ENCODE results near the gene UQCC5. TPM values are rescaled to one million over a fixed set of nuclear protein-coding genes. Genes with fewer than 3 reads are reported as not detected.

UQCC5 gene
- total and polyA plus RNA-seq, 2 experiments from 2014 or later = 0.32 to 64.2 TPM

DNA sequence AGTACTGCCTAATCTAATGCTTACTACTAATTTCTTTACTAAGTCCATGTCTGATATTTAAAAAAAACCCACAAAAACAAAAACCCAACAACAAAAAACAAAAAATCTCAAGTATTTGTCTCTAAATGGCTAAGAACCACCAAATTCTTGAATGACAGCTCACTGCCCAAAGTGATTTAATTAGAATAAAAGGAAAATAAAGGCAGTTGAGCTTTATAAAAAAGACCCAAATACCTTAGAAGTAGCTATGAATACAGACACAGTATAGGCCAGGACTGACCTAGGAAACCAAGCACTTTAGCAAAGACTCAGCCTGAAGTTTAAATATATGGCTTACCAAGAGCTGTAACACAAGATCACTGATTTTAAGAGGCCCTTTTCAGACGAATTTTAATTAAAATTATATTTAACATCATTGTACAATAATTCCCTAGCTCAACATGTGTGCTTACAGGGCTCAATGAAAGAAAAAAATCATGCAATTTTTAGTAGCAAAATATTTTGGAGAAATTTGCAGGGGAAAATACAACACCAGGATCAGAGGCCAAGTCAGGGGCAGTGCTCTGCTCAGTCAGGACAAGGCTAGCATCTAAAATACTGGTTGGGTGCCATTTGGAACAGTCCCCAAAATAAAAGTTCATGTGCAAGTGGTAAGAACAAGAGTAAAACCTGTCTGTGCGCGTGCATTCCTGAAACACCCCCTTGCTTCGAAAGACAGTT lies 24.8 kb downstream of the UQCC5 start:
- 72 to 76% methylated on average over 4 of the region's 4 CpGs for WGBS, 2 experiments (ENCODE audit: low coverage in 1 of 2, low lambda C conversion rate in 2 of 2, missing lambda C conversion rate in 2 of 2)
- DNase-seq = peak; percentile 22
- peaks cover 38% of the 10 kb centered on the region for H3K36me3 ChIP-seq (ENCODE audit: low read depth)

DNA sequence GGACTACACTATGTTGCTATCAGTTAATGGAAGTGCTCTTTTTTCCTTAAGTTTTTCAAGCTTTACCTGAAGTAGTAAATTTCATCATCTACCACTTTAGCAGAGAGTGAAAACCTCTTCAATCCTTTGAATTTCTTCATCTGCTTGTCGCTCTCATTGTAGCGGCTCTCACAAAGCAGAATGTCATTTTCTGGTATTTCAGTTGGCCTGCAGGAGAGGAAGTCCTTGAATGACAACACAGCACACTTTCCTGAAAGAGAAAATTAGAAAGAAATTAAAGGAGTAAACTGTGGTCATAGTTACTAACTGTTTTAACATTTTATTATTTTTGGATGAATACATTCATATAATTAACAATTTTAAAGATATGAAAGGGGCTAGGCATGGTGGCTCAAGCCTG lies 27.6 kb downstream of the UQCC5 start:
- H3K79me2 ChIP-seq (ENCODE audit: insufficient read depth) = peaks cover 7% of the 10 kb centered on the region
- H3K27me3 ChIP-seq (replicated peaks; ENCODE audit: insufficient read depth) = no peaks in the 10 kb centered on the region
- no peak overlapping the region for H3K4me2 ChIP-seq (ENCODE audit: unreplicated experiment)
- H3K9me2 ChIP-seq (ENCODE audit: insufficient read depth) = no peaks in the 10 kb centered on the region
- no peaks in the 10 kb centered on the region for H3K9me3 ChIP-seq (ENCODE audit: low read depth)
- H3K4me3 ChIP-seq = no peak overlapping the region
- no peaks in the 10 kb centered on the region for H4K20me1 ChIP-seq (ENCODE audit: insufficient read depth)
- H3K27ac ChIP-seq = no peak overlapping the region
- peaks cover 11% of the 10 kb centered on the region for H3K4me1 ChIP-seq (ENCODE audit: insufficient read depth)
- H3F3A ChIP-seq (ENCODE audit: insufficient read depth) = no peaks in the 10 kb centered on the region
- no peak overlapping the region for H2AFZ ChIP-seq
- H3K9ac ChIP-seq = no peak overlapping the region
- DNase-seq = no peak
- TF ChIP-seq EZH2 (IDR thresholded peaks at IDR 0.05; ENCODE audit: insufficient read depth, poor library complexity, severe bottlenecking) (no peak), EZH2phosphoT487 (IDR thresholded peaks at IDR 0.05; ENCODE audit: insufficient read depth, low read depth) (no peak)
- peaks cover 35% of the 10 kb centered on the region for H3K36me3 ChIP-seq (ENCODE audit: low read depth)
- in situ Hi-C loops (cut with MboI) = no loop called here
- 99 to 100% methylated on average over 2 of the region's 2 CpGs for WGBS, 2 experiments (ENCODE audit: low coverage in 1 of 2, low lambda C conversion rate in 2 of 2, missing lambda C conversion rate in 2 of 2)

More for the DNA sequence above, 24.8 kb downstream of the UQCC5 start:
- Histone ChIP-seq H4K20me1 (ENCODE audit: insufficient read depth) (no peaks in the 10 kb centered on the region), H3K27ac (no peak overlapping the region), H2AFZ (no peak overlapping the region), H3K9me3 (ENCODE audit: low read depth) (no peaks in the 10 kb centered on the region), H3K4me3 (no peak overlapping the region), H3F3A (ENCODE audit: insufficient read depth) (peaks cover 13% of the 10 kb centered on the region), H3K9me2 (ENCODE audit: insufficient read depth) (no peaks in the 10 kb centered on the region), H3K27me3 (replicated peaks; ENCODE audit: insufficient read depth) (no peaks in the 10 kb centered on the region), H3K9ac (no peak overlapping the region), H3K79me2 (ENCODE audit: insufficient read depth) (peaks cover 8% of the 10 kb centered on the region), H3K4me1 (ENCODE audit: insufficient read depth) (peaks cover 14% of the 10 kb centered on the region), H3K4me2 (ENCODE audit: unreplicated experiment) (peak overlapping the region; percentile 38)
- in situ Hi-C loops (cut with MboI) = no loop called here
- TF ChIP-seq EZH2phosphoT487 (IDR thresholded peaks at IDR 0.05; ENCODE audit: insufficient read depth, low read depth) = no peak
- TF ChIP-seq EZH2 (IDR thresholded peaks at IDR 0.05; ENCODE audit: insufficient read depth, poor library complexity, severe bottlenecking) = no peak

DNA sequence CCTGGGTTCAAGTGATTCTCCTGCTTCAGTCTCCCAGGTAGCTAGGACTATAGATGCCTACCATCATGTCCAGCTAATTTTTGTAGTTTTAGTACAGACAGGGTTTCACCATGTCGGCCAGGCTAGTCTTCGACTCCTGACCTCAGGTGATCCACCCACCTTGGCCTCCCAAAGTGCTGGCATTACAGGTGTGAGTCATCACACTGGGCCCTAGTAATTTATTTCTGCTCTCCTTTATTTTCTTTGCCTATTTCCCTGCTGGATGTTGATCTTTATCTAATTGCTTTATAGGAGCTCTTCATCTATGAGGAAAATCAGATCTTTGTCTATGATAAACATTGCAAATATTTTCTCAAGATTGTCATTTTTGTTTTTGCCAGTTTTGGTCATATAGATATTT lies 31.7 kb downstream of the UQCC5 start:
- no peaks in the 10 kb centered on the region for H3K9me3 ChIP-seq (ENCODE audit: low read depth)
- peaks cover 13% of the 10 kb centered on the region for H3K4me1 ChIP-seq (ENCODE audit: insufficient read depth)
- H3K9me2 ChIP-seq (ENCODE audit: insufficient read depth) = no peaks in the 10 kb centered on the region
- no peak overlapping the region for H2AFZ ChIP-seq
- peaks cover 7% of the 10 kb centered on the region for H3K79me2 ChIP-seq (ENCODE audit: insufficient read depth)
- H3K36me3 ChIP-seq (ENCODE audit: low read depth) = peaks cover 16% of the 10 kb centered on the region
- no peak for TF ChIP-seq EZH2 (IDR thresholded peaks at IDR 0.05; ENCODE audit: insufficient read depth, poor library complexity, severe bottlenecking)
- no peak for TF ChIP-seq EZH2phosphoT487 (IDR thresholded peaks at IDR 0.05; ENCODE audit: insufficient read depth, low read depth)
- DNase-seq = no peak
- H4K20me1 ChIP-seq (ENCODE audit: insufficient read depth) = no peaks in the 10 kb centered on the region
- in situ Hi-C loops (cut with MboI) = no loop called here
- H3K27me3 ChIP-seq (replicated peaks; ENCODE audit: insufficient read depth) = no peaks in the 10 kb centered on the region
- 97 to 100% methylated on average over 2 of the region's 2 CpGs for WGBS, 2 experiments (ENCODE audit: low coverage in 1 of 2, low lambda C conversion rate in 2 of 2, missing lambda C conversion rate in 2 of 2)
- no peak overlapping the region for H3K27ac ChIP-seq
- 0 out of 2 replicates have a peak, but pooled peaks cover 19% of the 10 kb centered on the region for H3F3A ChIP-seq (ENCODE audit: insufficient read depth)
- H3K4me3 ChIP-seq = no peak overlapping the region
- no peak overlapping the region for H3K9ac ChIP-seq
- no peak overlapping the region for H3K4me2 ChIP-seq (ENCODE audit: unreplicated experiment)

DNA sequence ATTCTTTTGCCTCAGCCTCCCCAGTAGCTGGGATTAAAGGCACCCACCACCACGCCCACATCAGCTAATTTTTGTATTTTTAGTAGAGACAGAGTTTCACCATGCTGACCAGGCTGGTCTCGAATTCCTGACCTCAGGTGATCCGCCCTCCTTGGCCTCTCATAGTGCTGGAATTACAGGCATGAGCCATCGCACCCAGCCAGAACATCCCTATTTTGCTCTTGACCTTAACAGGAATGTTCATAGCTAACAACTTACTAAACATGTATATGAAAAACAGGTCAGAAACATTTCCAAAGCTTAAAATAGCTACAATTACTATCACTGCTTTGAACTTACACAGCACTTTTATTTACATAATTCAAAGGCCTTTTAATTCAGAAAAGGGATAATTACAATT lies 33.7 kb downstream of the UQCC5 start:
- Histone ChIP-seq H3K27me3 (replicated peaks; ENCODE audit: insufficient read depth) (no peaks in the 10 kb centered on the region), H3K9me3 (ENCODE audit: low read depth) (no peaks in the 10 kb centered on the region), H2AFZ (no peak overlapping the region), H3F3A (ENCODE audit: insufficient read depth) (peaks cover 24% of the 10 kb centered on the region; the same call in 1 of the 2 replicates), H4K20me1 (ENCODE audit: insufficient read depth) (no peaks in the 10 kb centered on the region), H3K4me1 (ENCODE audit: insufficient read depth) (peaks cover 13% of the 10 kb centered on the region), H3K4me3 (no peak overlapping the region), H3K27ac (peak overlapping the region; percentile 71), H3K79me2 (ENCODE audit: insufficient read depth) (peaks cover 7% of the 10 kb centered on the region), H3K36me3 (ENCODE audit: low read depth) (peaks cover 11% of the 10 kb centered on the region; the same call in 1 of the 2 replicates), H3K9ac (no peak overlapping the region), H3K9me2 (ENCODE audit: insufficient read depth) (no peaks in the 10 kb centered on the region), H3K4me2 (ENCODE audit: unreplicated experiment) (peak overlapping the region; percentile 11)
- in situ Hi-C loops (cut with MboI) = no loop called here
- WGBS, 2 experiments (ENCODE audit: low coverage in 1 of 2, low lambda C conversion rate in 2 of 2, missing lambda C conversion rate in 2 of 2) = 51 to 61% methylated on average over 4 of the region's 4 CpGs
- TF ChIP-seq EZH2 (IDR thresholded peaks at IDR 0.05; ENCODE audit: insufficient read depth, poor library complexity, severe bottlenecking) = no peak
- TF ChIP-seq EZH2phosphoT487 (IDR thresholded peaks at IDR 0.05; ENCODE audit: insufficient read depth, low read depth) = no peak
- peak; percentile 58 for DNase-seq
